ENCODE data around the gene TMEM59. TPM values are rescaled to one million over a fixed set of nuclear protein-coding genes. Genes with fewer than 3 reads are reported as not detected.
A peak's percentile ranks its signal among the peaks of the same experiment; 100 is the strongest.
"Not testable (repeated sequence)": the region's sequence is repeated elsewhere in the genome, so short reads cannot be mapped to it uniquely, and the experiment has no call there.

The TMEM59 gene
- total RNA-seq, 3 donors from 2014 or later = 557 to 1,169 (median 749) TPM

DNA sequence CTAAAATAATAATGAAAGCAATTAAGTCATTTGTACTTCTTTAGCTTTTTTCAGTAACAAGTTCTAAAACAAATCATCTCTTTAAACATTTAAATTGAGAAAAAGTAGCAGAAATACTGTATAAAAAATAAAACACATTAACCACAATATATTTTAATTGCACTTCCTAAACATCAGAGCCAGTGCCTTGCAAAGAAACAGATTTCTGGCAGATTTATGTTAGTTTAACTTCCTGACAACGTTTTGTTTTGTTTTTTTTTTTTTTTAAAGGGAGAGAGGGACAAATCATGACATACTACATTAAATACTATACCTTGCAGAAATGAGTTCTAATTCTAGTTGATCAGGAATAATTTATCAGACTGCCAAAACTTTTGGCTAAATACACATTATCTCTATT, 11.2 kb downstream of the TMEM59 start:
- DNase-seq (no peak), ATAC-seq (no peak)
- intact Hi-C loops (cut with DNase I, micrococcal nuclease) = no loop called here
- Histone ChIP-seq H3K4me3 (no peak overlapping the region), H3K4me1 (ENCODE audit: low read depth) (no peaks in the 10 kb centered on the region), H3K9me3 (no peaks in the 10 kb centered on the region), H3K36me3 (ENCODE audit: low read depth) (peaks cover 6% of the 10 kb centered on the region)
- TF ChIP-seq, protein P1, sequence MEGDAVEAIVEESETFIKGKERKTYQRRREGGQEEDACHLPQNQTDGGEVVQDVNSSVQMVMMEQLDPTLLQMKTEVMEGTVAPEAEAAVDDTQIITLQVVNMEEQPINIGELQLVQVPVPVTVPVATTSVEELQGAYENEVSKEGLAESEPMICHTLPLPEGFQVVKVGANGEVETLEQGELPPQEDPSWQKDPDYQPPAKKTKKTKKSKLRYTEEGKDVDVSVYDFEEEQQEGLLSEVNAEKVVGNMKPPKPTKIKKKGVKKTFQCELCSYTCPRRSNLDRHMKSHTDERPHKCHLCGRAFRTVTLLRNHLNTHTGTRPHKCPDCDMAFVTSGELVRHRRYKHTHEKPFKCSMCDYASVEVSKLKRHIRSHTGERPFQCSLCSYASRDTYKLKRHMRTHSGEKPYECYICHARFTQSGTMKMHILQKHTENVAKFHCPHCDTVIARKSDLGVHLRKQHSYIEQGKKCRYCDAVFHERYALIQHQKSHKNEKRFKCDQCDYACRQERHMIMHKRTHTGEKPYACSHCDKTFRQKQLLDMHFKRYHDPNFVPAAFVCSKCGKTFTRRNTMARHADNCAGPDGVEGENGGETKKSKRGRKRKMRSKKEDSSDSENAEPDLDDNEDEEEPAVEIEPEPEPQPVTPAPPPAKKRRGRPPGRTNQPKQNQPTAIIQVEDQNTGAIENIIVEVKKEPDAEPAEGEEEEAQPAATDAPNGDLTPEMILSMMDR (IDR thresholded peaks at IDR 0.05) = no peak

DNA sequence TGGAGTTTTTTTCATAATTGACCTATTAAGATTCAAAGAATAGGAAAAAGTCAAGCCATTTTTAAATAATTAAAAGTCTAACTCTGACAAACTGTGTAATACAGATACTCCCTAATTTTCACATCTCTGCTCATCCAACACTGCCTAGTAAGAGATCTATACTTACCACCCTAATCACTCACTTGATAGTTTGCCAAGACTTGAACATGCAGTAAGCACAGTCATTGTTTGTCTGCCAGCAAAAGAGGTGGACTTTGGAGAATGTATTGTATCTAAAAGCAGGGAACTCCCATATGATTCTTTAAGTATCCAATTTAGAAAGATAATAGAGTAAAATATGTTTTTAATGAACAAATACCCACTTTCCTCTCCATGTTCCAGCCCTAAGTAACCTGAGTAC, 15.5 kb downstream of the TMEM59 start:
- Histone ChIP-seq H3K4me1 (ENCODE audit: low read depth) (no peaks in the 10 kb centered on the region), H3K4me3 (no peak overlapping the region), H3K36me3 (ENCODE audit: low read depth) (peaks cover 23% of the 10 kb centered on the region), H3K9me3 (no peaks in the 10 kb centered on the region)
- TF ChIP-seq, protein P1 (IDR thresholded peaks at IDR 0.05) = no peak
- intact Hi-C loops (cut with DNase I, micrococcal nuclease) = no loop called here
- ATAC-seq (no peak), DNase-seq (no peak)

DNA sequence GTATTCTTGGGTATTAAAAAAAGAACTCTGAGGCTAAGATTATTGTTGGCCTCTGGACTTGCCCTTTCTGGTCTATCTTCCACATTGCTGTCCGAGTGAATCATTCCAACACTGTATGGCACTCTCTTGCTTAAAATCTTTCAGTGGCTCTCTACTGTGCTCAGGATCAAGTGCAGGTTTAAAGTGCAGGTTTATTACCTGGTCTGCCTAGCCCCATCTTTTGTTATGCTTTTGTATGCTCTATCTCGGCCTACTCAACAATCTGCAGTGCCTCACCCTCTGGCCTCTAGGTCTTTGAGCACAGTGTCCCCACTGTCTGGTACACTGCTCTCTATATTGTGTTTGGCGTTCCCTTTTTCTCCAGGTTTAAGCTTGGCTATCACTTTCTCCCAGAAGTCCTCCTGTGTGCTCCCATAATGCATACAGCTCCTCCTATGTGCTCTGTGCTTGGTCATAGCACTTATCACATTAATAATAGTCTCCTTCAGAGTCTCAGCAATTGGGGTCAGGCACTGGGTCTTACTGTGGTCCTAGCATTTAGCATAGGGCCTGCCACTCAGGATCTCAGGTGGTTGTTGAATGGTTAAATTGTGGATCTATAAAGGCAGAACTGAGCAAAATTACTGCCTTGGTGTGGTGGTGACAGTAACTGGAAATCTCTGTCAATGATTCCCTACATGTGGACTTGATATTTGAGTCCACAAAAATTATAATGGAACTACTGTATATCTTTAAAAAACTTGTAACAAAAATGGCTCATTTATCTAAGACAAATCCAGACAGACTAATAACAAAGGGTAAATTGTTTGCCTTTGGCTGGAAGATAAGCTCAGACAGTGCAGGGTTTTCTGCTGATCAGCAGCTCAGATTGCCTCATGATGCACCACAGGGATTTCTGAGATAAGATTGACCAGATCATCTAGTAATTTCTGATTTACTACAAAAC, 24.4 kb downstream of the TMEM59 start:
- TF ChIP-seq, protein P1 (IDR thresholded peaks at IDR 0.05) = no peak

DNA sequence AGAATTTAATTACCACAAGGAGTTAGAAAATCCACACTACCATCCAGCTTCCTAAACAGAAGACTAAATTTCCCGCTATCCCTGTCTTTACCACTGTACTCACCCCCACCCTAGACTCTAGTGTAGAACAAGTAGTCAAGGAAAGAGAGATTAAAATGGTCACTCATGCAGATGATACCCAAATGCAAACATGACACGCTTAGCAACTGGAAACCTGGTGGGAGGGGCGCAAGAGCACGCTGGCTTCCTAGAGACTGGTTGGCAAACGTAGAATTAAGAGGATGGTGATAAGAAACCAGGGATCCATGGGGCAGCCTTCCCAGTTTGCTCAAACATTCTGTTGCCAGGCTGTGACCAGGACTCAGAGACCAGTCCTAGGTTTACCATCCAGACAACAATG, 25.2 kb downstream of the TMEM59 start:
- ATAC-seq = no peak
- Histone ChIP-seq H3K9me3 (no peaks in the 10 kb centered on the region), H3K4me3 (no peak overlapping the region), H3K36me3 (ENCODE audit: low read depth) (peaks cover 5% of the 10 kb centered on the region), H3K4me1 (ENCODE audit: low read depth) (no peaks in the 10 kb centered on the region)
- TF ChIP-seq, protein P1 (IDR thresholded peaks at IDR 0.05) = no peak
- intact Hi-C loops (cut with DNase I, micrococcal nuclease) = no loop called here
- DNase-seq = no peak

More for the DNA sequence above, 24.4 kb downstream of the TMEM59 start:
- H3K4me3 ChIP-seq = no peak overlapping the region
- intact Hi-C loops (cut with DNase I, micrococcal nuclease) = no loop called here
- DNase-seq (no peak), ATAC-seq (peak; percentile 41)
- H3K9me3 ChIP-seq = no peaks in the 10 kb centered on the region
- no peaks in the 10 kb centered on the region for H3K4me1 ChIP-seq (ENCODE audit: low read depth)
- peaks cover 5% of the 10 kb centered on the region for H3K36me3 ChIP-seq (ENCODE audit: low read depth)

DNA sequence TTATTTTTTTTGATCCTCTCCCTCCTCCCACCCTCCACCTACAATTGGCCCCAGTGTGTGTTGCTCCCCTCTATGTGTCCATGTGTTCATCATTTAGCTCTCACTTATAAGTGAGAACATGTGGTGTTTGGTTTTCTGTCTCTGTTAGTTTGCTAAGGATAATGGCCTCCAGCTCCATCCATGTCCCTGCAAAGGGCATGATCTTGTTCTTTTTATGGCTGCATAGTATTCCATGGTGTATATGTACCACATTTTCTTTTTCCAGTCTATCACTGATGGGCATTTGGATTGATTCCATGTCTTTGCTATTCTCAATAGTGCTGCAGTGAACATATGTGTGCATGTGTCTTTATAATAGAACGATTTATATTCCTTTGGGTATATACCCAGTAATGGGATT, 28.2 kb downstream of the TMEM59 start:
- H3K9me3 ChIP-seq; intact Hi-C loops (cut with DNase I, micrococcal nuclease); H3K4me3 ChIP-seq; ATAC-seq; H3K36me3 ChIP-seq (ENCODE audit: low read depth); H3K4me1 ChIP-seq (ENCODE audit: low read depth); DNase-seq: not testable (repeated sequence)

DNA sequence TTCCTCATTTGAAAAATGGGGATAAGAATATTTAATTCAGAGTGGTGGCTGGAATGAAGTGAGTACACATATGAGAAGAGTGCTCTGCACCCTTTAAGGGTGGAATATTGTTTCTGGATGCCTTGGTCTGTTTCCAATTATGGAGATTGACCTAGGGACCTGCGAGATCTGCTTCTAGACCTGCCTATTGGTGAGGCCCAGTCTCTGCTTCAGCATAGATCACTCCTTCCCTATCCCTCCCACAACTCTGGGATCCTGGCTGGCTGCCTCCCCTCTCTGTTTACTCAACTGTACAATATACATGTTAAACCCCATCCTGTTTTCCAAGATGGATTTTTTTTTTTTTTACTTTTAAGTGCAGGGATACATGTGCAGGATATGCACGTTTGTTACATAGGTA, 28.6 kb downstream of the TMEM59 start:
- Histone ChIP-seq H3K36me3 (ENCODE audit: low read depth) (no peaks in the 10 kb centered on the region), H3K4me3 (no peak overlapping the region), H3K9me3 (no peaks in the 10 kb centered on the region), H3K4me1 (ENCODE audit: low read depth) (no peaks in the 10 kb centered on the region)
- TF ChIP-seq, protein P1 (IDR thresholded peaks at IDR 0.05) = no peak
- DNase-seq = no peak
- no peak for ATAC-seq
- intact Hi-C loops (cut with DNase I, micrococcal nuclease) = no loop called here

DNA sequence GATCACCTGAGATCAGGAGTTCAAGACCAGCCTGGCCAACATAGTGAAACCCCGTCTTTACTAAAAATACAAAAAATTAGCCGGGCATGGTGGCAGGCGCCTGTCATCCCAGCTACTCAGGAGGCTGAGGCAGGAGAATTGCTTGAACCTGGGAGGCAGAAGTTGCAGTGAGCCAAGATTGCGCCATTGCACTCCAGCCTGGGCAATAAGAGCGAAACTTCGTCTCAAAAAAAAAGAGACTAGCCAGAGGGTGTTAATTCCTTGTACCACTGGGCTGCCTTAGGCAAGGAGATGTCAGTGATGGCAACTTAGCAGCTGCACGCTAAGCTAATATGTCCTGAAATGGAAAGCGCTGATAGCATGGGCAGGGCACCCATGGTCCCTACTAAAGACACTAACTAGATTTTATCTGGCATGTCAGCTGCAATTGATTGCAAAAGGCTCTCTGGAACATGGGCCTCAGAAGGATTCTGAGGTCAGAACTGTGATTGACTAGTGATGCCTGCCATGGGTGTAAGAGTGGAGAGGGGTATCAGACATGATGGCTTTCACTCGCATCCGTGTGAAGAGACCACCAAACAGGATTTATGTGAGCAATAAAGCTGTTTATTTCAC, 33.3 kb downstream of the TMEM59 start:
- ATAC-seq; H3K9me3 ChIP-seq; DNase-seq; intact Hi-C loops (cut with DNase I, micrococcal nuclease); H3K4me1 ChIP-seq (ENCODE audit: low read depth); H3K36me3 ChIP-seq (ENCODE audit: low read depth); H3K4me3 ChIP-seq: not testable (repeated sequence)
